GM21528 (cell line): ENCODE data around the gene LPAR4.
"Not testable (repeated sequence)": the region's sequence is repeated elsewhere in the genome, so short reads cannot be mapped to it uniquely, and the experiment has no call there.

ENCODE experiments used
- ATAC-seq: cut with Tn5 transposase; IDR thresholded peaks from one replicate; pipeline ENCODE4 v1.9.1; 2021; ENCODE audit warnings: mild to moderate bottlenecking, moderate library complexity; ENCODE audit not compliant: unreplicated experiment, low FRiP score

Gene LPAR4, protein sequence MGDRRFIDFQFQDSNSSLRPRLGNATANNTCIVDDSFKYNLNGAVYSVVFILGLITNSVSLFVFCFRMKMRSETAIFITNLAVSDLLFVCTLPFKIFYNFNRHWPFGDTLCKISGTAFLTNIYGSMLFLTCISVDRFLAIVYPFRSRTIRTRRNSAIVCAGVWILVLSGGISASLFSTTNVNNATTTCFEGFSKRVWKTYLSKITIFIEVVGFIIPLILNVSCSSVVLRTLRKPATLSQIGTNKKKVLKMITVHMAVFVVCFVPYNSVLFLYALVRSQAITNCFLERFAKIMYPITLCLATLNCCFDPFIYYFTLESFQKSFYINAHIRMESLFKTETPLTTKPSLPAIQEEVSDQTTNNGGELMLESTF

DNA sequence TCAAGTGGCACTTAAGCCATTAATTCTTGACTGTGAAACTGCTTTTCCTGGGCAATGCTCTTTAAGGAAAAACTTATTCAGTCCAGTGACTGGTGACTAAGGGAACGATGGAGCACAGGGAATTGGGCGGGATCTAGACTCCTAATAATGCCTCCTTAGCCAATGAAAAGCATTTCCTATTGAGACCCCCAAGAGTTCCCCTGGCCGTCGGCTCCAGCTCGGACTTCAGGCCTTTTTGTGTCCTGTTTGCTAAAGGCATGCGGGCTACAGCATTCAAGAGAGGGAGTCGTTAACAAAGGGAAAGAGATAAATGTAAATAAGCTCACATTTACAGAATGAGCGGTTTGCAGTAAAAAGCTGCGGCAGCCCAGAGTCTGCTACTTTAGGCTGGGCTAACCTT is at the start of gene LPAR4:
TSS of gene LPAR4 (plus strand) at position 232 of the 400 bp plus-strand sequence. CDS start 7,150 bp downstream, outside the sequence.
- no peak for ATAC-seq

- no peak for ATAC-seq
These were observed 41.4 kb upstream of the LPAR4 start for GRCh38 chrX:78706071-78706470.

GRCh38 chrX:78708262-78708661 is 39.3 kb upstream of the LPAR4 start:
- ATAC-seq, result no peak

DNA sequence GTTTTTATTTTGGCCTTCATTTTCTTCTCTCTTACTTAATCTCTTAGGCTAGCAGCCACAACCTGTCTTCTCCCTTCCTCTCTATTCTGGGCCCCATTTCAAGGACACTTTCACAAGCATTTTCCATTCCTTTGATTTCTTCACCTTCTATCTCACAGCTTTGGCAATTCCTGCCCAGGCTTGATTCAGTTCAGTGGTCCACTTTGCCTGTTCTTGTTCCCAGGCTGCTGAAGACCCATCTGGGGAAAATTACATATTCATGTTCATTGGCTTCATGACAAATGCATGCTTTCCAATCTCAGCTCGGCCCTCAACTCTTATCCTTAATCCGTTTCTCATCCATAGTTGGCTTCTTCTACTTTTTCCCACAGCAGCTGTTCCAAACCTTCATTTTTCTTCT is 38.7 kb upstream of the LPAR4 start:
- no peak for ATAC-seq

- no peak for ATAC-seq
These were observed 37.3 kb upstream of the LPAR4 start for GRCh38 chrX:78710171-78710570.

- no peak for ATAC-seq
These were observed 35.2 kb upstream of the LPAR4 start for GRCh38 chrX:78712336-78712735.

DNA sequence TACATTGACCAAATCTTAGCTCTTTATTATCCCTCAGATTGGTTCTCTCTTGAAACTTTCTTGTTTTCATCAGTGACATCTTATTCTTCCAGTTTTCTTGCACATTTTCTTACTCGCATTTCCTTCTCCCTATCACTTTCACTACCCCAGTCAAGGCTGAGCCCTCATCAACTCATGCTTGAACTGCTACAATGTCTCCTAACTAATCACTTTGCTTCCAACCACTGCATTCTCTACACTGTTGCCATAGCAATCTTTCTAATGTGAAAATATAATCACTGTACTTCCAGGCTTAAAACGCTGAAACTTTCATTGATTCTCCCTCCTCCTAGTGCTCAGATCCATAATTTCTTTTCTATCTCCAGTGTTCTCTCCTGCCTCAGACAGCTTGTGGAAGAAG is 22.2 kb upstream of the LPAR4 start:
- ATAC-seq, result no peak

- no peak for ATAC-seq
These were observed 1.0 kb upstream of the LPAR4 start for GRCh38 chrX:78746496-78746895.

DNA sequence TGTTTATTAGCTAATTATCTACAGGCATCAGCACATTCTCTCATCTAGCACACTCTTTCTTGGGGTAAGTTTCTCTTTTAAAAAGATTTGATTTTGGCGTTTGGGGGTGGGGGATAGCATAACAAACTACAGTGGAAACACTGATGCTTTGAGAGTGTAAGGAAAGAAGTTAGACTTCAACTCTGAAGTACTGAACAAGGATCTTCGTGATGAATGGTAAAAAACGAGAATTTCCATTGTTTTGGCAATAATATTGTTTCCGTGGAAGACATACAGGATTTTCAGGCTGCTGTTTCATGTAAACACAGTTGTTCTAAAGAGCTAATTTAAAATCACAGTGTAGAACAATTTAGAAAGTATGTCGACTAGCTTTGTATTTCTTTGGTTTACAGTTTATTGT is 451 bp downstream of the LPAR4 start:
- no peak for ATAC-seq

GRCh38 chrX:78748846-78749245 is 1.3 kb downstream of the LPAR4 start:
- no peak for ATAC-seq

- no peak for ATAC-seq
These were observed 6.1 kb downstream of the LPAR4 start for GRCh38 chrX:78753571-78753970.

DNA sequence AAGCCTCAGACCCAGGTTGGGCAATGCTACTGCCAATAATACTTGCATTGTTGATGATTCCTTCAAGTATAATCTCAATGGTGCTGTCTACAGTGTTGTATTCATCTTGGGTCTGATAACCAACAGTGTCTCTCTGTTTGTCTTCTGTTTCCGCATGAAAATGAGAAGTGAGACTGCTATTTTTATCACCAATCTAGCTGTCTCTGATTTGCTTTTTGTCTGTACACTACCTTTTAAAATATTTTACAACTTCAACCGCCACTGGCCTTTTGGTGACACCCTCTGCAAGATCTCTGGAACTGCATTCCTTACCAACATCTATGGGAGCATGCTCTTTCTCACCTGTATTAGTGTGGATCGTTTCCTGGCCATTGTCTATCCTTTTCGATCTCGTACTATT is 7.4 kb downstream of the LPAR4 start:
- peak; percentile 94 for ATAC-seq

DNA sequence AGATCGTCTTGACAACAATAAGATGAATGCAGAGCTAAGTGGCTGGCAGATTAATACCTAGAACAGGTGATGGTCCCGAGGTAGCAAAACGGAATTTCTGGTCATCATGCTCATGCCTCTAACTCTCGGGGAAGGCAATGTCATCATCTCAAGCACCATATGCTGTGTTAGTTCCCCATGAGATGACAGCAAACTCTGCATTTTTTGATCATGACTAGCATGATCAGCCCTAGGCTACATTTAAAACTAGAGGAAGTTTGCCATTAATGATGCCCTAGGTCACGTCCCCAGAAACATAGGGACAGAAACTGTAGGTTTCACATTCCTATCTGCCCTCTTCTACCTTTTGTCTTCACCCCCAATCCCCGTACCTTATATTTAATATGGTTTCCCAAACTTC is 11.6 kb downstream of the LPAR4 start:
- no peak for ATAC-seq

- no peak for ATAC-seq
These were observed 21.7 kb downstream of the LPAR4 start for GRCh38 chrX:78769101-78769755.

DNA sequence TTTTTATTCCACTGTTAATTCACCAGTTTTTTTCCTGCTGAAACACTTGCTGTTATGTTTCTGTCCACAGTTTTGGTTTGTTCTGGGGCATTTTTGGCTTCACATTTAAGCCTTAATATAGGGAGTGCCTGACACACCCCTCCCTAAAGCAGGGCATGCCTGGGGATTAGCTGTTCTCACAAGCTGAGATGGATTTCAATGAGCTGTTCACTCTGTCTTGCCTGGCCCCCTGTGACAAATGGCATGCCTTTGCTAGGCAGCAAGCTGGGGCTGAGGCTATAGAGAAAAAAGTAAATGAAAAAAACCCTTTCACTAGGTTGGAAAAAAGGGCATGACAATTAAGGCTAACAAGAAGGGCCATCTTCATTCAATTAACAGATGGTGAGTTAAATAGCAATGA is 22.4 kb downstream of the LPAR4 start:
- no peak for ATAC-seq

- ATAC-seq, result no peak
These were observed 49.4 kb downstream of the LPAR4 start for GRCh38 chrX:78796916-78797315.

GRCh38 chrX:78800114-78800513 is 52.6 kb downstream of the LPAR4 start:
- no peak for ATAC-seq

- no peak for ATAC-seq
These were observed 53.2 kb downstream of the LPAR4 start for GRCh38 chrX:78800694-78801093.

GRCh38 chrX:78801522-78801921 is 54.0 kb downstream of the LPAR4 start:
- no peak for ATAC-seq

- not testable (repeated sequence) for ATAC-seq
These were observed 55.0 kb downstream of the LPAR4 start for GRCh38 chrX:78802526-78802925.
